ENCODE measurements around the gene VMP1. TPM values are rescaled to one million over a fixed set of nuclear protein-coding genes. Genes with fewer than 3 reads are reported as not detected.

Gene VMP1
- total and polyA plus RNA-seq, 2 of the 13 experiments (the other 11 are each of a cell fraction or from before 2014, with no cell fraction given), result 186 to 271 TPM

DNA sequence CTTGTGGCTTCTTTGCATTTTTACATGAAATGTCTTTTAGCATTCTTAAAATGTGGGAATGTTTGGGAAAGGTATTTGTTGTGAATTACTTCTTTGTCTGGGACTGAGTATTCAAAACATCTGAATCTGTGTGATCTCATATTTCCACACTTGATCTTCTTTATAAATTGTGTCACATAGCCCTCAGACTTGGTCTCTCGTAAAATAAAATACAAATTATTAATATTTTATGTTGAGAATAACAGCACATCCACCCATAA, 103.4 kb downstream of the VMP1 start:
- Histone ChIP-seq H3K4me3 (replicated peaks in 1 of 3; ENCODE audit: insufficient read depth in 1 of 3, low read depth in 2 of 3, low read length in 3 of 3) (no peak overlapping the region), H3K27me3 (ENCODE audit: control insufficient read depth in 1 of 2, insufficient read depth in 2 of 2, low read length in 2 of 2) (no peaks in the 10 kb centered on the region; a peak in 1 of 5 replicates), H3K9ac (ENCODE audit: insufficient read depth, low read depth, low read length) (no peak overlapping the region), H3K36me3 (replicated peaks in 1 of 2; ENCODE audit: control insufficient read depth in 1 of 2, insufficient read depth in 2 of 2, low read length in 2 of 2) (peaks cover 7 to 28% of the 10 kb centered on the region in 2 experiments), H3K79me2 (ENCODE audit: insufficient read depth, low read length) (no peaks in the 10 kb centered on the region), H3K9me3 (ENCODE audit: low read length) (no peaks in the 10 kb centered on the region), H3K4me2 (ENCODE audit: low read depth, low read length) (no peak overlapping the region), H3K27ac (ENCODE audit: extremely low read length, insufficient read depth, low read length) (no peak overlapping the region), H2AFZ (ENCODE audit: low read length) (no peak overlapping the region), H3K4me1 (ENCODE audit: insufficient read depth, low read length) (peaks cover 10% of the 10 kb centered on the region), H4K20me1 (ENCODE audit: insufficient read depth, low read length) (no peaks in the 10 kb centered on the region)
- no peak for TF ChIP-seq ZNF354B (CRISPR knock-in tag; IDR thresholded peaks at IDR 0.05)
- no peak for TF ChIP-seq ZNF674 (CRISPR knock-in tag; IDR thresholded peaks at IDR 0.05; ENCODE audit: low read depth)
- TF ChIP-seq, protein P1, sequence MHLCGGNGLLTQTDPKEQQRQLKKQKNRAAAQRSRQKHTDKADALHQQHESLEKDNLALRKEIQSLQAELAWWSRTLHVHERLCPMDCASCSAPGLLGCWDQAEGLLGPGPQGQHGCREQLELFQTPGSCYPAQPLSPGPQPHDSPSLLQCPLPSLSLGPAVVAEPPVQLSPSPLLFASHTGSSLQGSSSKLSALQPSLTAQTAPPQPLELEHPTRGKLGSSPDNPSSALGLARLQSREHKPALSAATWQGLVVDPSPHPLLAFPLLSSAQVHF (CRISPR knock-in tag; IDR thresholded peaks at IDR 0.05), result no peak
- TF ChIP-seq, protein P2, sequence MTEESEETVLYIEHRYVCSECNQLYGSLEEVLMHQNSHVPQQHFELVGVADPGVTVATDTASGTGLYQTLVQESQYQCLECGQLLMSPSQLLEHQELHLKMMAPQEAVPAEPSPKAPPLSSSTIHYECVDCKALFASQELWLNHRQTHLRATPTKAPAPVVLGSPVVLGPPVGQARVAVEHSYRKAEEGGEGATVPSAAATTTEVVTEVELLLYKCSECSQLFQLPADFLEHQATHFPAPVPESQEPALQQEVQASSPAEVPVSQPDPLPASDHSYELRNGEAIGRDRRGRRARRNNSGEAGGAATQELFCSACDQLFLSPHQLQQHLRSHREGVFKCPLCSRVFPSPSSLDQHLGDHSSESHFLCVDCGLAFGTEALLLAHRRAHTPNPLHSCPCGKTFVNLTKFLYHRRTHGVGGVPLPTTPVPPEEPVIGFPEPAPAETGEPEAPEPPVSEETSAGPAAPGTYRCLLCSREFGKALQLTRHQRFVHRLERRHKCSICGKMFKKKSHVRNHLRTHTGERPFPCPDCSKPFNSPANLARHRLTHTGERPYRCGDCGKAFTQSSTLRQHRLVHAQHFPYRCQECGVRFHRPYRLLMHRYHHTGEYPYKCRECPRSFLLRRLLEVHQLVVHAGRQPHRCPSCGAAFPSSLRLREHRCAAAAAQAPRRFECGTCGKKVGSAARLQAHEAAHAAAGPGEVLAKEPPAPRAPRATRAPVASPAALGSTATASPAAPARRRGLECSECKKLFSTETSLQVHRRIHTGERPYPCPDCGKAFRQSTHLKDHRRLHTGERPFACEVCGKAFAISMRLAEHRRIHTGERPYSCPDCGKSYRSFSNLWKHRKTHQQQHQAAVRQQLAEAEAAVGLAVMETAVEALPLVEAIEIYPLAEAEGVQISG (CRISPR knock-in tag; IDR thresholded peaks at IDR 0.05), result no peak
- no peak for TF ChIP-seq ZNF468 (CRISPR knock-in tag; IDR thresholded peaks at IDR 0.05)
- TF ChIP-seq BRCA1 (CRISPR knock-in tag; IDR thresholded peaks at IDR 0.05), result no peak
- TF ChIP-seq RARA (CRISPR knock-in tag; IDR thresholded peaks at IDR 0.05), result no peak
- no peak for TF ChIP-seq REPIN1 (CRISPR knock-in tag; IDR thresholded peaks at IDR 0.05; ENCODE audit: borderline replicate concordance, low read depth)
- no peak for TF ChIP-seq XBP1 (CRISPR knock-in tag; IDR thresholded peaks at IDR 0.05)
- TF ChIP-seq, protein P3, sequence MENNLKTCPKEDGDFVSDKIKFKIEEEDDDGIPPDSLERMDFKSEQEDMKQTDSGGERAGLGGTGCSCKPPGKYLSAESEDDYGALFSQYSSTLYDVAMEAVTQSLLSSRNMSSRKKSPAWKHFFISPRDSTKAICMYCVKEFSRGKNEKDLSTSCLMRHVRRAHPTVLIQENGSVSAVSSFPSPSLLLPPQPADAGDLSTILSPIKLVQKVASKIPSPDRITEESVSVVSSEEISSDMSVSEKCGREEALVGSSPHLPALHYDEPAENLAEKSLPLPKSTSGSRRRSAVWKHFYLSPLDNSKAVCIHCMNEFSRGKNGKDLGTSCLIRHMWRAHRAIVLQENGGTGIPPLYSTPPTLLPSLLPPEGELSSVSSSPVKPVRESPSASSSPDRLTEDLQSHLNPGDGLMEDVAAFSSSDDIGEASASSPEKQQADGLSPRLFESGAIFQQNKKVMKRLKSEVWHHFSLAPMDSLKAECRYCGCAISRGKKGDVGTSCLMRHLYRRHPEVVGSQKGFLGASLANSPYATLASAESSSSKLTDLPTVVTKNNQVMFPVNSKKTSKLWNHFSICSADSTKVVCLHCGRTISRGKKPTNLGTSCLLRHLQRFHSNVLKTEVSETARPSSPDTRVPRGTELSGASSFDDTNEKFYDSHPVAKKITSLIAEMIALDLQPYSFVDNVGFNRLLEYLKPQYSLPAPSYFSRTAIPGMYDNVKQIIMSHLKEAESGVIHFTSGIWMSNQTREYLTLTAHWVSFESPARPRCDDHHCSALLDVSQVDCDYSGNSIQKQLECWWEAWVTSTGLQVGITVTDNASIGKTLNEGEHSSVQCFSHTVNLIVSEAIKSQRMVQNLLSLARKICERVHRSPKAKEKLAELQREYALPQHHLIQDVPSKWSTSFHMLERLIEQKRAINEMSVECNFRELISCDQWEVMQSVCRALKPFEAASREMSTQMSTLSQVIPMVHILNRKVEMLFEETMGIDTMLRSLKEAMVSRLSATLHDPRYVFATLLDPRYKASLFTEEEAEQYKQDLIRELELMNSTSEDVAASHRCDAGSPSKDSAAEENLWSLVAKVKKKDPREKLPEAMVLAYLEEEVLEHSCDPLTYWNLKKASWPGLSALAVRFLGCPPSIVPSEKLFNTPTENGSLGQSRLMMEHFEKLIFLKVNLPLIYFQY (CRISPR knock-in tag; IDR thresholded peaks at IDR 0.05; ENCODE audit: borderline replicate concordance), result no peak
- TF ChIP-seq, protein P4, sequence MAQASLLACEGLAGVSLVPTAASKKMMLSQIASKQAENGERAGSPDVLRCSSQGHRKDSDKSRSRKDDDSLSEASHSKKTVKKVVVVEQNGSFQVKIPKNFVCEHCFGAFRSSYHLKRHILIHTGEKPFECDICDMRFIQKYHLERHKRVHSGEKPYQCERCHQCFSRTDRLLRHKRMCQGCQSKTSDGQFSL (CRISPR knock-in tag; IDR thresholded peaks at IDR 0.05), result no peak
- intact Hi-C loops (cut with micrococcal nuclease; ENCODE audit: unreplicated experiment), result no loop called here
- FAIRE-seq, result no peak
- in situ Hi-C loops (cut with HindIII; ENCODE audit: extremely low pct_ligation_motif_present, low pct_unique_long_range_greater_than_20kb), result no loop called here
- BruUV-seq (replicated peaks), result no TSS peak
- no peak for DNase-seq (ENCODE audit: low spot score)
- WGBS (ENCODE audit: low lambda C conversion rate), result 100% methylated on average over 1 of the region's 1 CpG
- CTCF ChIA-PET (ENCODE audit: low intra/inter-chr PET ratio, low total read pairs), result no interaction called here
- ATAC-seq, result no peak
- POLR2A ChIA-PET, result interaction anchor here (1.1 to 1.6 kb wide), 2 partner anchors 14 to 26 kb away, joined by 3 to 4 read pairs; no protein-coding TSS in a partner anchor
